Inflammatory macrophage treated with lipopolysaccharide for 1 hour (primary cell): ENCODE data around the gene PARD3.
"Not testable (repeated sequence)": the region's sequence is repeated elsewhere in the genome, so short reads cannot be mapped to it uniquely, and the experiment has no call there.

Experiments
- DNase-seq, 2 donors: peaks; one replicate each; pipeline ENCODE4 v3.0.0-alpha.2; 2020 to 2022

The PARD3 gene

DNA sequence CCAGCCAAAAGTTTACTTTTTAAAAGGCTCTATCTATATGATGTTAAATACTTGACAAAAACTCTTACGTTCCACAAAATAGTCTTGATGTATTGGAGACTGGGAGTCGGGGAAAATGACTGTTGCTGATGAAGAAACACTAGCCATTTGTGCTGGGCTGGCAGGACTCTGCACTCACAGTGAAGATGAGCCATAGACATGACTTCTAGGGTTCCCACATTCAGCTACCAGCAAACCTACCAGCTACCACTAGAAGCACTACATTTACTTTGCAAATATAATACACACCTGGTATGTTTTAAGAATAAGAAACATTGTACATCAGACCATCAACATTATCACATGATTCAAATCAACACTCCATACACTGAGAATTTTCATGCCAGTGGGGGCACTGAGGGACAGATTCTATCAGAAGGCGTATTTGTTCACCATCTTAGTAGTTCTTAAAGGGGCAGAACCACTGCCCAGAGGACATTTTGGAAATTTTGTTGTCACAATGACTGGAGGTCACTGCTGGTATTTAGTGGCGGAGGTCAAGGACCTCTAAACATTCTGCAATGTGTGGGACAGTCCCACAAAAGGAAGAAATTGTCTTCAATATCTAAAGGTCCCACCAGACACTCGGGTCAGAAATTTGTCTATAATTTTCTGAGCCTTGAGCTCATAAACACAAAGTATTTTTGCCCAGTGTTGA lies 52.3 kb downstream of the PARD3 start:
- no peak for DNase-seq

DNA sequence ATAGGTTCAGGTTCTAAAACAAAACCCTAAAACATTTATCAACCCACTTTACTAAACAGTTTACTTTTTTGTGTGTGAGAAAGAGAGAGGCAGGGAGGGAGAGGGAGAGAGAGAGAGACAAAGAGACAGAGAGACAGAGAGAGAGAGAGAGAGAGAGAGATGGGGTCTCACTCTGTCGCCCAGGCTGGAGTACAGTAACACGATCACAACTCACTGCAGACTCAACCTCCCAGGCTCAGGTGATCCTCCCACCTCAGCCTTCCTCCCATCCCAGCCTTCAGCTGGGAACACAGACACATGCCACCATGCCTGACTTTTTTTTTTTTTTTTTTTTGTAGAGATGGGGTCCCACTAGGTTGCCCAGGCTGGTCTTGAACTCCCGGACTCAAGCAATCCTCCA lies 52.9 kb downstream of the PARD3 start:
- DNase-seq: no peak

DNA sequence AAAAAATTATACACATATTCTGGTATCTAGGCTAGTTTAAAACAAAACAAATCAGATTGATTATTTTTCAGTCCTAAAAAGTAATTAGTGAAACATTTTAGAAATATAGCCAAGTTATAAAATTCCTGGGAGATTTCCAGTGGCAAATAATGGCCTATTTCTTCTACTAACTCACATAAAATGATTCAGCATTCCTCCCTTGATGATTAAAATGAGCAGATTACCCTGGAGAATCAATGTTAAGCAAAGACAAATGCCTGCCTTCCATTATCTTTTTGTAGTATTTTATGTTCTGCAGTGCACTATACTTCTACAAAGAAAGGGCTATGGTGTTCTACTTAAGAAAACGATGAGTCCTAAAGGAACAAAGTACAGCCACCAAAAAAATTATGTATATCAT lies 53.6 kb downstream of the PARD3 start:
- DNase-seq: no peak

DNA sequence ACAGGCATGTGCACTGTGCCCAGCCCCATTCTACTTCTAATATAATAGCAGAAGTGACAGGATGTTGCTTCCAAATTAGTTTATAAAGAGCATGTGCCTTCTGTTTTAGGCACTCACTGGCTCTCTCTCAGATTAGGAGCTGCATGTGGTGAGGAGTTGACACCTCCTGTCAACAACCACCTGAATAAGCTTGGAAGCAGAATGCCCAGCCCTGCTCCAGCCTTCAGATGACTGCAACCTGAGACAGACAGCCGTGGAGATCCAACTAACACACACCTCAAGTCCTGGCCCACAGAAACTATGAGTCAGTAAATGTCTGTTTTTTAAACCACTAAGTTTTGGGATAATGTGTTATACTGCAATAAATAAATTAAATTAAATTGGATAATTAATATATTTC lies 54.5 kb downstream of the PARD3 start:
- no peak for DNase-seq

DNA sequence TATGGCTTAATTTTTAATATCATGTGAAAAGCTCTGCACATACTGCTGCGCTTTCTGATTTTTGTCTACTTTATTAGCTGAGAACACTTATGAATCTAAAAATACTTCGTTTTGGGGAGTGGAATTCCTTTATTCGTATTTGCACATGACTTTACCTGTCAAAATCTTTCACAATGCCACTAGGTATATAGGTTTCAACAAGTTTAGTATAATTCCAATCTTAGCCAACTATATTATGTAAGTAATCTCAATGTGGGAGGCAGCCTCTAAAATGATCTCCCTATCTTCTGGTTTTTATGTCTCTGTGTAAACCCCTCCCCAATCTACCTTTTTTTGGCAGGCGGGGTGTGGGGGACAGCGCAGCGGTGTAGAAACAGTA lies 55.3 kb downstream of the PARD3 start:
- no peak for DNase-seq

DNA sequence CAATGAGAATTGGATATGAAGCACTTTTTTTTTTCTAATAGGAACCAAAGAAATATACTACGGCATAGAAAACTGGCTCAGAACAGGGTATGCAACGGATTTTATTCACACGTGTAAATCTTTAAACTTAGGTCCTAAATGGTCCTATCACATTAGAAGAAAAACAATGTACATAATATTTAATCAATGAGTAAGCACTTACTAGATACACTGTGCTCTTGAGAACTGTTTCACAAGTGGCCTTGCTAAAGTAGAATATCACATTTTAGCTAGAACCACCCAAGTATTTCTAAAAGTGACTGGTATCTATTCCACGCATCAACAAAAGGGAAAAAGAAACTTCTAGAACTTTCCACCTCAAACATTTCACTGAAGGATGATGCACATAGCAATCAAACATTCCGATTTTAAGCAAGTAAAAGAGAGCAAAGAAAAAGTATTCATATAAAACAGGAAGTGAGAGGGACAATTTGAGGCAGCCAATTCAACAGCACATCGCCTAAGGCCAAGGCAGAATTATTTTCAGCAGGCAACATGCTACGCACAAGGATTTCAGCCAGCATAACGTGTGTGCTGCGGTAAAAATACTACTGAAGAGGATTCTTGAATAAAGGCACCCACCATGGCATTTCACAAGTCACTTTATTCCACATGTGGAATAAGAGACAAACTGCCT lies 55.8 kb downstream of the PARD3 start:
- peak in 1 of 2 donors; percentile 4 for DNase-seq

DNA sequence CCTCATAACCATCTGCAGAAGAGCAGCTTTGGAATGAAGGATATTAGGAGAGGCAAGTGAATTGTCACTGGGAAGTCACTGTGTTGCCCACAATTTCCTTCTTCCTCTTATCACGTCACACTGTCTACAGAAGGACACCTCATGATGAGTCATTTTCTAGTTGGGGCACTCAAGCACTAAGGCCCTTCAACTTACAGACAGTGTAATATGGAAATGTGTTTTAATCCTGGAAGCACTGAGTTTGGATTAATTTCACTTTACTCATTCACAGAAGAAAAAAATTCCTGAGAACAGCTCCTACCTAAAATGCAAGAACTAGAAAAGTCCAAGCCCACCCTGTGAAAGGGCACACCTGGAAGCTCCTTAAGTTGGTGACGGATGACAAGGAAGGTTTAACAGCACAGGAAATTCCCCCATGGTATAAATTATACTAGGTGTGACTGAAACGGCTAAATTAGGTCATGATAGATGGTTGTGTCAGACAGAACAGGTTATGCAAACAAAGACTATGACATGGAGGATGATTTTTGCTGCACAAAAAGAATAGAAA lies 56.6 kb downstream of the PARD3 start:
- peak; percentile 41 to 53 for DNase-seq

DNA sequence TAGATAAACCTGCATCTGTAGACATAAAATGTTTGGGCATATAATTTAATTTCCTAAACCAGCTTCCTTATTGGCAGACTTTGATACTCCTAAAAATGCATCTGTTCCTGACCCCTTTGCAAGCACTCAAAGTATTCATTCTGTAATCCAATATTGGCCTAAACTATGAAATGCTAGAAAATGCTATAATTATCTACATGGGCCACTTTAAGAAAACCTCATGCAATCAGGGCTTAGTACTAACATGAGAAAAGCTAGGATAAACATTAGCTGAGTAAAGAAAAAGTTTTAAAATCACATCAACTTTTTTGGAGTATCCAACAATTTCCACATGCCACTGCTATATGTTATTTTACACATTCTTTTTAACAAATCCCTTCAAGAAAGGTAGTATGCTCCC lies 57.2 kb downstream of the PARD3 start:
- no peak for DNase-seq

DNA sequence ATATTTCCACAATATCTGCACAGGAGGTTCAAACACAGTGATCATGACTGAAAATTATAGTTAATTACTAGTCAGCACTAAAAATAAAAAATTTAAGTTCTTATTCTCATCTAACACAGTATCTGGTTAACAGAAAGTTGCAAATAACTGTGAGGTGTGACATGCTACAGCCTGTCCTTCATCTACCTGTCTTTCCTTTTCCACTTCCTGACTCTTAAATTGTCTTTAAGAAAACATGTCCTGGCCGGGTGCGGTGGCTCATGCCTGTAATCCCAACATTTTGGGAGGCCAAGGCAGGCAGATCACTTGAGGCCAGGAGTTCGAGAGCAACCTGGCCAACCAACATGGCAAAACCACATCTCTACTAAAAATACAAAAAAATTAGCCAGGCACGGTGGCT lies 57.9 kb downstream of the PARD3 start:
- not testable (repeated sequence) for DNase-seq

DNA sequence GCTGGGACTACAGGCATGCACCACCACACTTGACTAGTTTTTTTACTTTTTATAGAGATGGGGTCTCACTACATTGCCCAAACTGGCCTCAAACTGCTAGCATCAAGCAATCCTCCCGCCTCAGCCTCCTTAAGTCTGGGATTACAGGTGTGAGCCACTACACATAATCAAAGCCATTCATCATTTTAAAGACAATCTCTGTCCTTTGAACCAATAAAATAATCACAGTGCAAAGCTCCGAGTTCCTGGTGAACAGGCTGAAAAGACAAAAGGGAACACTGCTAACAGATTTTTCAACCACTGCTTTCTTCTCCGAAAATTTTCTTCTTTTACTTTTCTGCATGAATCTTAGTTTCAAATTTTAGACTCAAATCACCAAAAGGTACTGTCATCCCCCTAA lies 58.5 kb downstream of the PARD3 start:
- no peak for DNase-seq

DNA sequence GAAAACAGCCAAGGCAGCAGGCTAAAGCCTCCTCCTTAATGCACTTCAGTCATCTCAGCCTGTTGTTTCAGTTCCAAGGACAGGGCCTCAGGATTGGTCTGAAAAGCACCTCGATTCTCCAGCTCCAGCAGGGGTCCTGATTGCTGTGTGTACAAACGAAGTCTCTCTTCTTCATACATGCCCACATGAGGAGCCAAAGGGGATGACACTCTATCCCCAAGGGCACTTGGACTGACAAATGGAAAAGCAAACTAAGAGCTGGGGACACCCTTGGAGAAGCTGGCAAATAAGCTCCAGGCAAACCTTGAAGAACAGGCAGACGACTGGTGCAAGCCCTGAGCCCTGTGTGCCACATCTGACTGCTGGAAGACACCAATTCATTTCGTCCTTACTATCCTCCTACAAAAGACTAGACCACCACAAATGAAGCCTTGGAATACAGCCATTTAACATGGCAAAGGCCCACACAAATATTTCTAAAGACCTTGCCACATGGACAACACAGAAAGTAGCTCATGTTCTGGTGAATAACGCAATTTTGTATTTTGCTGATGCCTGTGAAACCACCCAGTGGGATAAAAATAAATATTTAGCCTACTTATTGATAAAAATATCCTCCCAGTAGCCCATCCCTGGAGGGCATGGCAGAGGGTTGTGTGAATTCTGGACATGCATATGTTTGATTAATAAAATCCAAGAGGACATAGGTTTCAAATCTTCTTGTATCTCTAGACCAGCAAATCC lies 61.9 kb downstream of the PARD3 start:
- DNase-seq: no peak

DNA sequence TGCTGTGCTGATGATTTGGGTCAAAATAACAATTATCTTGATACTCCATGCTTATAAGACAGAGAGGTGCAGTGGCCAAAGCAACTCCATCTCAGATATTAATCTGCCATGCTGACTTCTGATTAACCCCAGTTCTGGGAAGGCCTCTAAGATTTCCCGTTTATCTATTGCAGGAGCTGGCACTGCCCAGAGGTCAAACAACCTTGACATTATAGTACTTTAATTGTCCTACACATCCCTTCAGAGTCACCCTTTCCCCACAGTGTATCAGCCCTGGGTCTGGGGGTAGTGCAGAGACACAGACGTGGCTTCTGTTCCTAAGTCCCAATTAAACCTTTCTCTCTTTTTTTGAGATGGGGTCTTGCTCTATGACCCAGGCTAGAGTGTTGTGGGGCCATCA lies 63.8 kb downstream of the PARD3 start:
- no peak for DNase-seq

DNA sequence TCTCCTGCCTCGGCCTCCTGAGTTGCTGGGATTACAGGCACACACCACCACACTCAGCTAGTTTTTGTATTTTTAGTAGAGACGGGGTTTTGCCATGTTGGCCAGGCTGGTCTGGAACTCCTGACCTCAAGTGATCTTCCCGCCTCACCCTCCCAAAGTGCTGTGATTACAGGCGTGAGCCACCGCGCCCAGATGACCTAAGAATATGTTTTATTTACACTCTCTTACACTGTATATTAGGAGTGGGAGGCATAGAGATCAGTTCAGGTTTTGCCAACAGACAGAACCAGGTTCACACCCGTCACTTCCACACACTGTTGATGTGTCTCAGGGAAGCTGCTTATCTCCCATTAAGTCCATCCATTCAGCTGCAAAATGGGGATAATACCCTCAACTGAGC lies 64.3 kb downstream of the PARD3 start:
- DNase-seq: not testable (repeated sequence)

DNA sequence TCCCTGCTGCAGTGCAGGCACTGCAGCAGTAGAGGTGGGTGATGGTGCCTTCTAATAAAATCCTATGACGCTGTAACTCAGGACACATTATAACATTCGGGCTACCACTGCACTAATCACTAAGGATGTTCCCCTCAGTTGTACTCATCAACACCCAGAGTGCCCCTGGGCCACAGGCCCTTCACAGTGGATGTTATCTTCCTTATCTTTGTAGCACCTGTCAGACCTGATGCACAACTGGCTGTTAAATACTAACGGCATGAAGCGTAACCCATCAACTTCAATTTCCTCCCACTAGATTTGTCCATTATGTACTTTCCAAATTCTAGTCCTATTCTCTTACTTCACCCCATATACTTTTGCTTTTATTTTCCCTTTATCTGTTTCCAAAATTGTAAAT lies 66.3 kb downstream of the PARD3 start:
- DNase-seq: no peak

DNA sequence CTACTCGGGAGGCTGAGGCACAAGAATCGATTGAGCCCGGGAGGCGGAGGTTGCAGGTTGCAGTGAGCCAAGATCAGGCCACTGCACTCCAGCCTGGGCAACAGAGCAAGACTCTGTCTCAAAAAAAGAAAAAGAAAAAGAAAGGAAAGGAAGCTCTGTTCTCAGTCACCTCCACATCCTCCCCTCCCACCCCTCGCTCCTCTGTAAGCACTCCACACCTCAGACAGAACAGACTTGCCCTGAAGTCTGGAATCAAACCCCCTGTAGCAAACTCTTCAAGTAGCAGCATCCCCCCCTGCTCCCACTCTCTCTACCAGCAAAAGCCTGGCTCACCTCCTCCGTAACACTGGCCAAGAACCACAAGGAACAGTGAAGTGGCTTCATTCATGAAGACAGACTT lies 66.7 kb downstream of the PARD3 start:
- no peak for DNase-seq

DNA sequence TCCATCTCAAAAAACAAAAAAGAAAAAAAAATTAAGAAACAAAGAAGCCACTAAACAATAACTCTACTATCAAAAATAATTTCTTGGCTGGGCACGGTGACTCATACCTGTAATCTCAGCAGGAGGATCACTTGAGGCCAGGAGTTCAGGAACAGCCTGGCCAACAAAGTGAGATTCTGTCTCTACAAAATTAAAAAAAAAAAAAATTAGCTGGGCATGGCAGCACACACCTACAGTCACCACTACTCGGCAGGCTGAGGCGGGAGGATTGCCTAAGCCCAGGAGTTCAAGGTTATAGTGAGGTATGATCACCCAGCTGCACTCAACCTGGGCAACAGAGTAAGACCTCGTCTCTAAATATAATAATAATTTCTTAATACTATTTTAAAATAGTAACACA lies 69.0 kb downstream of the PARD3 start:
- DNase-seq: no peak

DNA sequence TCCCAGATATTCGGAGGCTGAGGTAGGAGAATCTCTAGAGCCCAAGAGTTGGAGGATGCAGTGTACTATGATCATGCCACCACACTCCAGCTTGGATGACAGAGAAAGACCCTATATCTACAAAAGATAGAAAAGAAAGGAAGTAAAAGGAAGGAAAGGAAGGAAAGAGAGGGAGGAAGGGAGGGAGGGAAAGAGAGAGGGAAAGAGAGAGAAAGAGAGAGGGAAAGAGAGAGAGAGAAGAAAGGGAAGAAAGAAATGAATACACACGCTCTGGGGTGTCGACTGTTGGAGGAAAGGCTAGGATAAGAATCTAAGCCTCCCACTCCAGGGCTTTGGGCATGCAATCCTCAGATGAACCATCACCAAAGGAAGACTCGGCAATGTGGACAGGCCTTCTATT lies 69.9 kb downstream of the PARD3 start:
- no peak for DNase-seq

DNA sequence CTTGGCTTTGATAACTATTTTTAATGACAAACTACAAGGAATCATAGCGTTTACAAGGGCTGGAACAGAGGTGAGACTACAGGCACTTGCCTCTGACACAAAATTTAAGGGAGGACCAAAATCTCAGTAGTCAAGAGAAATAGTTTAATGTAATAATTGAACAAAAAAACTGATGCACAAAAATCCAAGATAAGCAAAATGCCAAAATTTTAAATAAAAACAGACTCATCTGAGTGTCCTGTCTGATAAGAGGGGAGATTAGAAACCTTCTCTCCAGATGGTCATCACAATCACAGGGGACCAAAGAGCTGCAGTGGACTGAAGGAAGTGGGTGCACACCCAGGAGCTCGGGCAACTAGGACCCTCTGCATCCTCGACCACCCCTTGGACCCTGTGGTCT lies 70.5 kb downstream of the PARD3 start:
- no peak for DNase-seq

DNA sequence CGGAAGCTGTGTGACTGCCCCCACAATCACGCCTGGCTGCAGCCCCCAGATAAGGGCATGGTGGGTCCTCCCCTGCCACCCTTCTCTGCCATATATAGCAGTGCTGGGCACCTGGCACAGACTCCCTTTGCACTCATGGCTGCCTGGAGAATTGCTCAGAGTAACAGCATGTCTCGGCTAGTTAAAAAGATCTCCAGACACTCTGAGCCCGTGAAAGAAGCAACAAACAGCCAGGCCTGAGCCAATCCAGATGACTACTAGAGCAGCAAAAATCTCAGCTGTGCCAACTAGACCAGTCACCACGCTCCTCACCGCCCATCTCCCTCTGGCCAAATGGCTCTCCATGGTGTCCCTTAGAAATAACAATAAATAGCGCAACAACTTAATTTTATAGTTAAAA lies 71.3 kb downstream of the PARD3 start:
- no peak for DNase-seq

DNA sequence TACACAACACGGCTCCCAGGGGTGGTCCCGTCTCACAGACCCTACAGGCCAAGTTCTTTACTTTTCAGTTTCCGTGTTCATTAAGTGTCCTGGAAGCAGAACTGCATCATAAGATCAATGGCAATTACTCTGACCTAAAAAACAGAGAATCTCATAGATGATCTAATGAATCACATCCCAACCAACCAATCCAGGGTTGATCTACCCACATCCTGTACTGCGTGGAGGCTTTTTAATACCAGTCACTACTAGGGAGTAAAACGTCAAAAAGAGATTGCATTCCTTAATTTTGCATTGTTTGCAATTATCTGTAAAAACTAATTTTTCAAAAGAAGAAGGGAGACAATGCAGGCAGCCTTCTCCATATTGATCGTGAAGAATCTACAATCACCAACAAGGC lies 72.6 kb downstream of the PARD3 start:
- no peak for DNase-seq

DNA sequence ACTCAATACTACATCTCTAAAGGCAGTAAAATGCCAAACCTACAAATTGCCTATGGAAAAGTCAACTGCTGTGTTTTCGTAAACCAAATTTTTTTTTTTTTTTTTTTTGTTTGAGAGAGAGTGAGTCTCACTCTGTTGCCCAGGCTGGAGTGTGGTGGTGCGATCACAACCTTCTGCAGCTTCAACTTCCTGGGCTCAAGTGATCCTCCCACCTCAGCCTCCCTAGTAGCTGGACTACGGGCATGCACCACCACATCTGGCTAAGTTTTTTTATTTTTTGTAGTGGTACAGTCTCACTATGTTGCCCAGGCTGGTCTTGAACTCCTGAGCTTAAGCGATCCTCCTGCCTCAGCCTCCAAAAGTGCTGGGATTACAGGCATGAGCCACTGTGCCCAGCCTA lies 74.0 kb downstream of the PARD3 start:
- not testable (repeated sequence) for DNase-seq

DNA sequence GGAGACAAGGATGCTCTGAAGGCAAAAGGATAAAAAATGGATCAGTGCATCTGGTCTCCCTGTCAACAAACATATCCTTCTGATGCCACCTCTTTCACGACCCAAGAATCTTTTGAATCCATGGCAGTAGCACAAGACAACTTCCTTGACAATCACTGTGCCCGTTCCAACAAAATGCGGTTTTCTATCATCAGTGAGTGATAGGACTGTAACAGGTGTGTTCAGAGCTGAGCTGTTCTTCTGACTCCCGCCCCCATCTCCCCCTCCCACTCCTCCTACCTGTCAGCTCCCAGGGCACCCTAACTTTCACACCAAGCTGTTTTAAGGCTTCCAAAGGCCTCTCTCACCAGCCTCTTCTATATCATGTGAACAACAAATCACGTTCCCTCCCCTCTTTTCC lies 74.8 kb downstream of the PARD3 start:
- no peak for DNase-seq

DNA sequence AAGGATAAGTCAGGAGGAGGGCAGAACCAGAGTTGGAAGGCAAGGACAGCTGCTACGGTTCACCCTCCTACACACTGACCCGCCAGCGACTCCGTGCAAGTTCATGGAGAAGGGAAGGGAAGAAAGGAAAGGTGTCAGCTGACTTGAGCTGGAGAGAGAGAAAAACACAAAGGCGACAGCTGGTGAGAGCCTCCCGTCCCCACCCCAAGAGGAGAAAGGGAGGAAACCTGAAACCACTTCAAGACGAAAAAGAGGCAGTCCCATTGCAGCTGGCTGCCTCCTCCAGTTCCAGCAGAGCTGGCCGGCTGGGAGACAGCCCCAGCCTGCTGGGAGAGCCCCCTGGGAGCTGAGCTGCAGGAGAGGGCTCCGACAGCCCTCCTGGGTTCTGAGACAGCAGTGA lies 75.2 kb downstream of the PARD3 start:
- no peak for DNase-seq

DNA sequence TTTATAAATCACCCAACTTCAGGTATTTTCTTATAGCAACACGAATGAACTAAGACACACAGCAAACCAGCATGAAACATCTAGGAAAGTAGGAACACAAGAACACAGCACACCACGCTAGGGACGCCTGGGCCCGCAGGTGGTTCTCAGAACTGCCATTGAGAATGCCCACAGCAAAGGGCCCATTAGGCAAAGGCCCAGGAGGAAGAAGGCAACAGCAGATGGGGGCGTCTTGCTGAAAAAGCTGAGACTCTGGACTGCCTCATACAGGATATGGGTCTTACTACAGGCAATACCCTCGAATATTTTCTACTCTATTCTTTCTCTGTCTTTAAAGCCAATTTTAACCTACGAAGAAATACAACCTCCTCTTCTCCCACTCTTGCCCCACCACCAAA lies 77.3 kb downstream of the PARD3 start:
- DNase-seq: no peak
